ENCODE results near the gene MLF1. TPM values are rescaled to one million over a fixed set of nuclear protein-coding genes. Genes with fewer than 3 reads are reported as not detected.
"Not testable (repeated sequence)": the region's sequence is repeated elsewhere in the genome, so short reads cannot be mapped to it uniquely, and the experiment has no call there.

Gene MLF1
- total RNA-seq, 1 experiment from 2014 or later, result 11.9 TPM

DNA sequence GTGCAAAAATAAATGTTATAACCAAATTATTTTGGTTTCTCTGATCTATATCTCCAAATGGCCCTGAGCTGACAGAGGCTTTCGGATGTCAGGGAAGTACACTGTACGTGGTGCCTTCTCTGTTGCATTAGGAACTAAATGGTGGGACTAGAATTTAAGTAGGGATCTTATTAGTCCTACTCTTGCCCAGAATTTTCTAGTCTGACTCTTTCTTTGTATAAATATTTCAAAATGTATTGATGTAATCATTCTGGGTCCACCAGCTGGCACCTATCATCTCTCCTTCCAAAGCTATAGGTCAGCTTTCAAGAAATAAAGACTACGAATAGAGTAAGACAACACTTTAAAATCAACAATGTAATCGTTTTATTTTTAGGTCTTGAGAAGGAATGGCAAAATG lies 22.3 kb upstream of the MLF1 start:
- H3K9me3 ChIP-seq (ENCODE audit: low read length), result no peaks in the 10 kb centered on the region
- CTCF ChIA-PET, result no interaction called here
- H2AFZ ChIP-seq (ENCODE audit: low read length), result no peak overlapping the region
- POLR2A ChIA-PET (ENCODE audit: unreplicated experiment), result no interaction called here
- no peaks in the 10 kb centered on the region for H3K36me3 ChIP-seq (ENCODE audit: low read depth, low read length)
- H3K79me2 ChIP-seq (ENCODE audit: low read length), result no peaks in the 10 kb centered on the region
- H3K27me3 ChIP-seq (ENCODE audit: low read length), result no peaks in the 10 kb centered on the region
- H3K4me1 ChIP-seq (ENCODE audit: insufficient read depth, low read length), result no peaks in the 10 kb centered on the region
- H3K9ac ChIP-seq (ENCODE audit: low read length), result no peak overlapping the region
- ATAC-seq (no peak), DNase-seq (no peak)
- H3K4me3 ChIP-seq (ENCODE audit: low read length), result no peak overlapping the region
- TF ChIP-seq EZH2phosphoT487 (IDR thresholded peaks at IDR 0.05; ENCODE audit: borderline replicate concordance, low read length) (no peak), EZH2 (IDR thresholded peaks at IDR 0.05; ENCODE audit: low read length, unreplicated experiment) (no peak)
- TF ChIP-seq, protein P1, sequence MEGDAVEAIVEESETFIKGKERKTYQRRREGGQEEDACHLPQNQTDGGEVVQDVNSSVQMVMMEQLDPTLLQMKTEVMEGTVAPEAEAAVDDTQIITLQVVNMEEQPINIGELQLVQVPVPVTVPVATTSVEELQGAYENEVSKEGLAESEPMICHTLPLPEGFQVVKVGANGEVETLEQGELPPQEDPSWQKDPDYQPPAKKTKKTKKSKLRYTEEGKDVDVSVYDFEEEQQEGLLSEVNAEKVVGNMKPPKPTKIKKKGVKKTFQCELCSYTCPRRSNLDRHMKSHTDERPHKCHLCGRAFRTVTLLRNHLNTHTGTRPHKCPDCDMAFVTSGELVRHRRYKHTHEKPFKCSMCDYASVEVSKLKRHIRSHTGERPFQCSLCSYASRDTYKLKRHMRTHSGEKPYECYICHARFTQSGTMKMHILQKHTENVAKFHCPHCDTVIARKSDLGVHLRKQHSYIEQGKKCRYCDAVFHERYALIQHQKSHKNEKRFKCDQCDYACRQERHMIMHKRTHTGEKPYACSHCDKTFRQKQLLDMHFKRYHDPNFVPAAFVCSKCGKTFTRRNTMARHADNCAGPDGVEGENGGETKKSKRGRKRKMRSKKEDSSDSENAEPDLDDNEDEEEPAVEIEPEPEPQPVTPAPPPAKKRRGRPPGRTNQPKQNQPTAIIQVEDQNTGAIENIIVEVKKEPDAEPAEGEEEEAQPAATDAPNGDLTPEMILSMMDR (conservative IDR thresholded peaks at IDR 0.05; ENCODE audit: low read depth, low read length), result no peak
- H3F3A ChIP-seq (ENCODE audit: low read length, unreplicated experiment), result no peaks in the 10 kb centered on the region
- H4K20me1 ChIP-seq (ENCODE audit: low read length), result no peaks in the 10 kb centered on the region
- H3K27ac ChIP-seq (ENCODE audit: low read length), result no peak overlapping the region
- BruUV-seq (replicated peaks), result no TSS peak
- H3K4me2 ChIP-seq (ENCODE audit: low read length), result no peak overlapping the region
- H3K9me2 ChIP-seq (replicated peaks; ENCODE audit: low read length), result no peaks in the 10 kb centered on the region
- intact Hi-C loops (cut with micrococcal nuclease), result no loop called here

DNA sequence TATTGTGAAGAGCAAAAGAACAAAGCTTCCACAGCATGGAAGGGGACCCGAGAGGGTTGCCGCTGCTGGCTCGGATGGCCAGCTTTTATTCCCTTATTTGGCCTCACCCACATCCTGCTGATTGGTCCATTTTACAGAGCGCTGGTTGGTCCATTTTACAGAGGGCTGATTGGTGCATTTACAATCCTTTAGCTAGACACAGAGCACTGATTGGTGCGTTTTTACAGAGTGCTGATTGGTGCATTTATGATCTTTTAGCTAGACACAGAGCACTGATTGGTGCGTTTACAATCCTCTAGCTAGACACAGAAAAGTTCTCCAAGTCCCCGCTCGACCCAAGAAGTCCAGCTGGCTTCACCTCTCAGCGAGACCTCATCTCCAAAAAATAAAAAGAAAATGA lies 21.1 kb upstream of the MLF1 start:
- POLR2A ChIA-PET (ENCODE audit: unreplicated experiment); intact Hi-C loops (cut with micrococcal nuclease); ATAC-seq; H3K9me2 ChIP-seq (replicated peaks; ENCODE audit: low read length); H4K20me1 ChIP-seq (ENCODE audit: low read length); BruUV-seq (replicated peaks); H3F3A ChIP-seq (ENCODE audit: low read length, unreplicated experiment); H3K27me3 ChIP-seq (ENCODE audit: low read length); H2AFZ ChIP-seq (ENCODE audit: low read length); H3K27ac ChIP-seq (ENCODE audit: low read length); DNase-seq; H3K9ac ChIP-seq (ENCODE audit: low read length); H3K36me3 ChIP-seq (ENCODE audit: low read depth, low read length); H3K4me3 ChIP-seq (ENCODE audit: low read length); H3K79me2 ChIP-seq (ENCODE audit: low read length); H3K4me2 ChIP-seq (ENCODE audit: low read length); H3K9me3 ChIP-seq (ENCODE audit: low read length); H3K4me1 ChIP-seq (ENCODE audit: insufficient read depth, low read length): not testable (repeated sequence)
- CTCF ChIA-PET, result interaction anchor here (0.5 kb wide), 1 partner anchor 12 kb away, joined by 3 read pairs; no protein-coding TSS in a partner anchor

DNA sequence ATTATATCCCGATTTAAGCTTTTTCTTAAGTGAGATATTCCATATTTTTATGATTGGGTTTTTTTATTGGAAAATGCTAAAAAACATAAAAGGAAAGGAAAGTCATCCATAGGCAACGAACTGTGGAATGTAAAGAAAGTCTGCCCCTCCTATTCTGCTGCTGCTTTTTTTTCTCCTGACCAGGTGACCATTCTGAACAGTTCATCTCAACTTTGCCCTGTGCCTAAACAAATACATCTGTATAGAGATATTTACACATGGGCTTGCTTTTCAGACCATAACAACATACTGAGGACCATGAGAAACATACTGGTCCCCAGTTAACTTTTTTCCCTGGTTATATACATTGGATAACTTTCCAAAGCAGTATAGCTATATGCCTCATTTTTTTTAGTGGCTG lies 18.9 kb upstream of the MLF1 start:
- intact Hi-C loops (cut with micrococcal nuclease), result no loop called here
- no peaks in the 10 kb centered on the region for H3K4me1 ChIP-seq (ENCODE audit: insufficient read depth, low read length)
- H3F3A ChIP-seq (ENCODE audit: low read length, unreplicated experiment), result no peaks in the 10 kb centered on the region
- no peak overlapping the region for H3K27ac ChIP-seq (ENCODE audit: low read length)
- no peak for ATAC-seq
- H3K9ac ChIP-seq (ENCODE audit: low read length), result no peak overlapping the region
- TF ChIP-seq EZH2 (IDR thresholded peaks at IDR 0.05; ENCODE audit: low read length, unreplicated experiment) (no peak), EZH2phosphoT487 (IDR thresholded peaks at IDR 0.05; ENCODE audit: borderline replicate concordance, low read length) (no peak)
- TF ChIP-seq, protein P1 (conservative IDR thresholded peaks at IDR 0.05; ENCODE audit: low read depth, low read length), result no peak
- H3K79me2 ChIP-seq (ENCODE audit: low read length), result no peaks in the 10 kb centered on the region
- ChIA-PET CTCF (no interaction called here), POLR2A (ENCODE audit: unreplicated experiment) (interaction anchor here (0.6 kb wide), 1 partner anchor 67 kb away, joined by 4 read pairs; no protein-coding TSS in a partner anchor)
- no TSS peak for BruUV-seq (replicated peaks)
- no peak overlapping the region for H3K4me2 ChIP-seq (ENCODE audit: low read length)
- no peaks in the 10 kb centered on the region for H4K20me1 ChIP-seq (ENCODE audit: low read length)
- no peak overlapping the region for H2AFZ ChIP-seq (ENCODE audit: low read length)
- no peaks in the 10 kb centered on the region for H3K9me2 ChIP-seq (replicated peaks; ENCODE audit: low read length)
- H3K36me3 ChIP-seq (ENCODE audit: low read depth, low read length), result no peaks in the 10 kb centered on the region
- no peaks in the 10 kb centered on the region for H3K27me3 ChIP-seq (ENCODE audit: low read length)
- DNase-seq, result no peak
- H3K9me3 ChIP-seq (ENCODE audit: low read length), result no peaks in the 10 kb centered on the region
- no peak overlapping the region for H3K4me3 ChIP-seq (ENCODE audit: low read length)

Data from PC-3 (cell line).